ENCODE measurements around the gene AMBRA1.

AMBRA1 gene

GRCh38 chr11:46633291-46634217, 39.7 kb upstream of the AMBRA1 start:
- H3K9me3 ChIP-seq (ENCODE audit: control insufficient read depth, insufficient read depth, low read length), result no peaks in the 10 kb centered on the region
- no peak overlapping the region for H3K27ac ChIP-seq (ENCODE audit: low read length)
- DNase-seq (ENCODE audit: low read depth, low spot score), result no peak
- WGBS (ENCODE audit: insufficient coverage, insufficient read length), result no CpG with 5 or more reads among the region's 22 CpGs
- no peaks in the 10 kb centered on the region for H3K4me1 ChIP-seq (ENCODE audit: control insufficient read depth, insufficient read depth, low read length)
- 0 out of 2 replicates have a peak, but pooled peaks cover 4% of the 10 kb centered on the region for H3K36me3 ChIP-seq (ENCODE audit: control insufficient read depth, insufficient read depth, low read length)
- no peak overlapping the region for H3K4me3 ChIP-seq (ENCODE audit: low read length)
- H3K27me3 ChIP-seq (ENCODE audit: control insufficient read depth, insufficient read depth, low read length), result no peaks in the 10 kb centered on the region

DNA sequence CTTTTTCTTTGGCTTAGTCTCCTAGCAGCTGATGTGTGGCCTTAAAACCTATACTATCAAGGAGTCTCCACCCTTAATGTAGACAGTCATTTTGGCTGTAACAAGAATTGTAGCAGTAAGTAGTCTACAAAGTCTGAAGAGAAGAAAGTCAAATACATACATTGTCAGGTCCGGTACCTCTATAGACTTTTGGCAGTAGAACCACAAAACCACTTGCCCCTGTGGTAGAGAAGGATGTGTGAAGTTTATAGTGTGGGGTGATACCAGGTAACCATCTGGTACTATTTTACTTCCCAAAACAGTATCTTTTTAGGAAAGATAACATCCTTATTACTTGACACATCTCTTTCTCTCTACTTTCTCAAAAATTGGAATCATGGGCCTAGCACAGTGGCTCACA, 38.7 kb upstream of the AMBRA1 start:
- no peak for DNase-seq (ENCODE audit: low read depth, low spot score)
- H3K4me1 ChIP-seq (ENCODE audit: control insufficient read depth, insufficient read depth, low read length), result no peaks in the 10 kb centered on the region
- 0 out of 2 replicates have a peak, but pooled peaks cover 4% of the 10 kb centered on the region for H3K36me3 ChIP-seq (ENCODE audit: control insufficient read depth, insufficient read depth, low read length)
- H3K4me3 ChIP-seq (ENCODE audit: low read length), result no peak overlapping the region
- no CpG with 5 or more reads among the region's 1 CpG for WGBS (ENCODE audit: insufficient coverage, insufficient read length)
- H3K27ac ChIP-seq (ENCODE audit: low read length), result no peak overlapping the region
- no peaks in the 10 kb centered on the region for H3K9me3 ChIP-seq (ENCODE audit: control insufficient read depth, insufficient read depth, low read length)
- no peaks in the 10 kb centered on the region for H3K27me3 ChIP-seq (ENCODE audit: control insufficient read depth, insufficient read depth, low read length)

- H3K4me1 ChIP-seq (ENCODE audit: control insufficient read depth, insufficient read depth, low read length), result no peaks in the 10 kb centered on the region
- no peak for DNase-seq (ENCODE audit: low read depth, low spot score)
- no peak overlapping the region for H3K4me3 ChIP-seq (ENCODE audit: low read length)
- H3K27me3 ChIP-seq (ENCODE audit: control insufficient read depth, insufficient read depth, low read length), result no peaks in the 10 kb centered on the region
- no peak overlapping the region for H3K27ac ChIP-seq (ENCODE audit: low read length)
- H3K36me3 ChIP-seq (ENCODE audit: control insufficient read depth, insufficient read depth, low read length), result 0 out of 2 replicates have a peak, but pooled peaks cover 4% of the 10 kb centered on the region
- H3K9me3 ChIP-seq (ENCODE audit: control insufficient read depth, insufficient read depth, low read length), result no peaks in the 10 kb centered on the region
- WGBS (ENCODE audit: insufficient coverage, insufficient read length), result no CpG with 5 or more reads among the region's 2 CpGs
Observed at GRCh38 chr11:46631676-46632075, 37.9 kb upstream of the AMBRA1 start.

GRCh38 chr11:46630237-46630636, 36.4 kb upstream of the AMBRA1 start:
- Histone ChIP-seq H3K27ac (ENCODE audit: low read length) (no peak overlapping the region), H3K4me3 (ENCODE audit: low read length) (no peak overlapping the region), H3K36me3 (ENCODE audit: control insufficient read depth, insufficient read depth, low read length) (peaks cover 6% of the 10 kb centered on the region; the same call in 1 of the 2 replicates), H3K9me3 (ENCODE audit: control insufficient read depth, insufficient read depth, low read length) (no peaks in the 10 kb centered on the region), H3K4me1 (ENCODE audit: control insufficient read depth, insufficient read depth, low read length) (no peaks in the 10 kb centered on the region), H3K27me3 (ENCODE audit: control insufficient read depth, insufficient read depth, low read length) (no peaks in the 10 kb centered on the region)
- WGBS (ENCODE audit: insufficient coverage, insufficient read length), result no CpG with 5 or more reads among the region's 1 CpG
- DNase-seq (ENCODE audit: low read depth, low spot score), result no peak

- no CpG with 5 or more reads among the region's 6 CpGs for WGBS (ENCODE audit: insufficient coverage, insufficient read length)
- no peak for DNase-seq (ENCODE audit: low read depth, low spot score)
- Histone ChIP-seq H3K27ac (ENCODE audit: low read length) (no peak overlapping the region), H3K36me3 (ENCODE audit: control insufficient read depth, insufficient read depth, low read length) (peaks cover 7% of the 10 kb centered on the region; the same call in 1 of the 2 replicates), H3K4me1 (ENCODE audit: control insufficient read depth, insufficient read depth, low read length) (no peaks in the 10 kb centered on the region), H3K4me3 (ENCODE audit: low read length) (no peak overlapping the region), H3K9me3 (ENCODE audit: control insufficient read depth, insufficient read depth, low read length) (no peaks in the 10 kb centered on the region), H3K27me3 (ENCODE audit: control insufficient read depth, insufficient read depth, low read length) (no peaks in the 10 kb centered on the region)
Observed at GRCh38 chr11:46628961-46629360, 35.1 kb upstream of the AMBRA1 start.

DNA sequence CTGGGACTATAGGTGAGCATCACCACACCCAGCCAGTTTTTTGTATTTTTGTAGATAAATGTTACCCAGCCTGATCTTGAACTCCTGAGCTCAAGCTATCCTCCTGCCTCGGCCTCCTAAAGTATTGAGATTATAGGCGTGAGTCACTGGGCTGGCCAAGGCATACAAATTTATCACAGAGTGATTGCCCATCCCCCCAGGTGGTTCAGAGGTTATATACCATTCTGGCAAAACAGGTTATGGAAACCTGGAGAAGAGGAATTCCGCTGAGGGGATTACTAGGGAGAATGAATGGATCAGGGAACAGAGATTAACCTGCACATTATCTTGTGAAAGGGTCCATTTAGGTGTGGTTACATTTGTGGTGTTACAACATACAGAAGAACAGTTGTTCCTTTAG, 31.6 kb upstream of the AMBRA1 start:
- no peak overlapping the region for H3K4me3 ChIP-seq (ENCODE audit: low read length)
- no peaks in the 10 kb centered on the region for H3K9me3 ChIP-seq (ENCODE audit: control insufficient read depth, insufficient read depth, low read length)
- no CpG with 5 or more reads among the region's 3 CpGs for WGBS (ENCODE audit: insufficient coverage, insufficient read length)
- no peak for DNase-seq (ENCODE audit: low read depth, low spot score)
- H3K4me1 ChIP-seq (ENCODE audit: control insufficient read depth, insufficient read depth, low read length), result no peaks in the 10 kb centered on the region
- H3K27ac ChIP-seq (ENCODE audit: low read length), result no peak overlapping the region
- peaks cover 3% of the 10 kb centered on the region; the same call in 1 of the 2 replicates for H3K36me3 ChIP-seq (ENCODE audit: control insufficient read depth, insufficient read depth, low read length)
- H3K27me3 ChIP-seq (ENCODE audit: control insufficient read depth, insufficient read depth, low read length), result no peaks in the 10 kb centered on the region

GRCh38 chr11:46618837-46619236, 25.0 kb upstream of the AMBRA1 start:
- Histone ChIP-seq H3K27ac (ENCODE audit: low read length) (no peak overlapping the region), H3K36me3 (ENCODE audit: control insufficient read depth, insufficient read depth, low read length) (no peaks in the 10 kb centered on the region), H3K4me3 (ENCODE audit: low read length) (no peak overlapping the region), H3K9me3 (ENCODE audit: control insufficient read depth, insufficient read depth, low read length) (no peaks in the 10 kb centered on the region), H3K4me1 (ENCODE audit: control insufficient read depth, insufficient read depth, low read length) (no peaks in the 10 kb centered on the region), H3K27me3 (ENCODE audit: control insufficient read depth, insufficient read depth, low read length) (no peaks in the 10 kb centered on the region)
- WGBS (ENCODE audit: insufficient coverage, insufficient read length), result no CpG with 5 or more reads among the region's 6 CpGs
- no peak for DNase-seq (ENCODE audit: low read depth, low spot score)

DNA sequence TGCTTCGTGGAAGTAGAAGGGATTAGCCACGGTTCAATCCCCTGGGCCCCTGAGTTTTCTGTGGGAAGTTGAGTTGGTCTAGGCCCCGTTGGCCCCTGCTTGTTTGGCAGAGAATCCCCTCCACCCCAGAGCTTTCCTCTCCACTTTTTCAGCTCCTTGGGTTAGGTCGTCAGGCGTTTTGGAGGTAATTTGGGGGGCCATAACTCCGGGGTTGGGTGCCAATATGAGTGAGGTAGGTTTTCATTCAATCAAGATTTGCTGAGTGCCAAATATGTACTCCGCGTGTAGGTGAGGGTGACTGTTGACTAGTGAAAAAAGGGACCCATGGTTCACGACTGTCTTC, 24.1 kb upstream of the AMBRA1 start:
- Histone ChIP-seq H3K9me3 (ENCODE audit: control insufficient read depth, insufficient read depth, low read length) (no peaks in the 10 kb centered on the region), H3K4me3 (ENCODE audit: low read length) (peak overlapping the region; percentile 87; the same call in 1 of the 2 replicates), H3K36me3 (ENCODE audit: control insufficient read depth, insufficient read depth, low read length) (no peaks in the 10 kb centered on the region), H3K4me1 (ENCODE audit: control insufficient read depth, insufficient read depth, low read length) (no peaks in the 10 kb centered on the region), H3K27ac (ENCODE audit: low read length) (no peak overlapping the region), H3K27me3 (ENCODE audit: control insufficient read depth, insufficient read depth, low read length) (no peaks in the 10 kb centered on the region)
- no peak for DNase-seq (ENCODE audit: low read depth, low spot score)
- WGBS (ENCODE audit: insufficient coverage, insufficient read length), result no CpG with 5 or more reads among the region's 9 CpGs

DNA sequence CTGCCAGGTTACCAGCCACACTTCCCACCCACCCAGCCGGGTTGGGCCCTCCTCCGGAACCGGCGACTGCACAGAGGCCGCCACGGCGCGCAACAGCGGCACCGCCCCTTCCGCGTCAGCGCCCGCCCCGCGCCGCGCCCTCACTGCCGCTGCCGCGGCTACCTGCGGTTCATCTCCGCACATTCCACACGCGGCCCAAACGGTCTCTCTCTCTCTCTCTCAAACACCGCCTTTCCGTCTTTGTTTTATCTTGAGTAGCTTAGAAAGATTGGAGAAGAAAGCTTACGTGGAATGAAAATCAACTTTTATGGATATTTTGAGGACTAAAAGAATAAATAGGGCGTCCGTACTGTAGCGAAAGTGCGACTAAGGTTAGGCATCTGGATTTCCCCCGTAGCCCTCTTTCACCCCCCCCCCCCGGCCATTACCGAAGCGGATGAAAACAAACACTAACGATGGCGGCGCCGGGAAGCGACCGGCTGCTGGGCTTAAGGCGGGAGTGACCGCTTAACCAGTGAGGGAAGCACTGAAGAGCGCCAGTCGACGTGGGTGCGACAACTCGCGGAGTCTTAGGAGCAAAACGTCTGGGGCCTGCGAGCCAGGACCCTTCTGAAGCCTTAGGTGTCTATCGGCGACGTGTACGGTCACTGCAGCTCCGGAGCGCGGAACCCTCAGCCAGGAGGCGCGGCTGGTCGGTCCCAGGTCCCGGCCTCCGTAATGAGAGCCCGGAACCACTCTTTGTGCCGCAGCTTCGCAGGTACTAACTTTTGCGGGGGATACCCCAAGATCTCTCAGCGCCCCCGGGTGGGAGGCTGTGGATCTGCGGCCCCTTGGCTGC, 23.5 kb upstream of the AMBRA1 start, which contains the start of the genes ATG13 and HARBI1:
Gene ATG13 (plus strand): TSS at position 420 of the 838 bp plus-strand sequence. CDS start 26,739 bp downstream, outside the sequence.
Gene HARBI1 (minus strand): TSS at position 94 of the 838 bp plus-strand sequence. CDS start 990 bp downstream, outside the sequence.
- DNase-seq (ENCODE audit: low read depth, low spot score), result peak; percentile 72
- Histone ChIP-seq H3K27ac (ENCODE audit: low read length) (no peak within 1 kb of the TSS), H3K27me3 (ENCODE audit: control insufficient read depth, insufficient read depth, low read length) (no peaks in the 10 kb centered on the region), H3K9me3 (ENCODE audit: control insufficient read depth, insufficient read depth, low read length) (no peaks in the 10 kb centered on the region), H3K36me3 (ENCODE audit: control insufficient read depth, insufficient read depth, low read length) (no peaks in the 10 kb centered on the region), H3K4me3 (ENCODE audit: low read length) (peak within 1 kb of the TSS; percentile 87), H3K4me1 (ENCODE audit: control insufficient read depth, insufficient read depth, low read length) (no peaks in the 10 kb centered on the region)
- no CpG with 5 or more reads among the region's 72 CpGs for WGBS (ENCODE audit: insufficient coverage, insufficient read length)

DNA sequence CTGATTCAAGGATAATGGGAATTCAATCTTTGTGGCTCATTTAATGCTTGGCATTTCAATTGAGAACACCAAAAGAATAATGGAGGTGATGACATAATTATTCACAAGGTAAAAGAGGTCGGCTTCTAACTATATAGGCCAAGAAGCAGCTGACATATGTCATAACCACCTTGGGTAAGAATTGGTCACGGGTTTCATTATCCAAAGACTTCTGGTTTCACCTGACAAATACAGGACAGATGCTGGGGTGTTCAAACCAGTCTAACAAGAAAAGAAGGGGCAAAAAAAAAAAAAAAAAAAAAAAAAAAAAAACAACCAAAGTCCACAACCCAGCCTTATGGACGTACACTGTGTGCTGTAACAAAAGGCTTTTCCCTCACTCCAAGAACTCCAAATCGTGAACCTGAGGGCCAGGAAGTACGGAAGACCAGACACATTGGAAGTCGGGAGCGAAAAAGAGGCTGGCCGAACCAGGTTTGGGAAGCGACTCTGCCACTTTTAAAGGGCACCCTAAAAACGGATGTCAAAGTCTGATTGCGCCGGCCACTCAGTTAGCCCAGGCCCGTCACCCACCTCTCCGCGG, 22.8 kb upstream of the AMBRA1 start:
- WGBS (ENCODE audit: insufficient coverage, insufficient read length), result no CpG with 5 or more reads among the region's 15 CpGs
- Histone ChIP-seq H3K4me1 (ENCODE audit: control insufficient read depth, insufficient read depth, low read length) (no peaks in the 10 kb centered on the region), H3K9me3 (ENCODE audit: control insufficient read depth, insufficient read depth, low read length) (no peaks in the 10 kb centered on the region), H3K4me3 (ENCODE audit: low read length) (peak overlapping the region; percentile 87; the same call in 1 of the 2 replicates), H3K27ac (ENCODE audit: low read length) (no peak overlapping the region), H3K27me3 (ENCODE audit: control insufficient read depth, insufficient read depth, low read length) (no peaks in the 10 kb centered on the region), H3K36me3 (ENCODE audit: control insufficient read depth, insufficient read depth, low read length) (no peaks in the 10 kb centered on the region)
- DNase-seq (ENCODE audit: low read depth, low spot score), result no peak

All from iPS DF 6.9 (cell line).